ENCODE data around the gene TFDP1. TPM values are rescaled to one million over a fixed set of nuclear protein-coding genes. Genes with fewer than 3 reads are reported as not detected.
A peak's percentile ranks its signal among the peaks of the same experiment; 100 is the strongest.

TFDP1 gene
- total RNA-seq, 6 experiments from 2014 or later: 121 to 155 (median 150) TPM

GRCh38 chr13:113576597-113576996 is 8.0 kb upstream of the TFDP1 start:
- Mint-ChIP-seq H3K9me3 (peaks cover 20% of the 10 kb centered on the region), H3K27ac (no peak overlapping the region), H3K36me3 (ENCODE audit: low read depth) (peaks cover 10% of the 10 kb centered on the region), H3K4me1 (ENCODE audit: low read depth) (no peaks in the 10 kb centered on the region), H3K27me3 (ENCODE audit: insufficient read depth) (peaks cover 10% of the 10 kb centered on the region), H3K4me3 (no peak overlapping the region)
- DNase-seq: no peak
- TF ChIP-seq, protein P1, sequence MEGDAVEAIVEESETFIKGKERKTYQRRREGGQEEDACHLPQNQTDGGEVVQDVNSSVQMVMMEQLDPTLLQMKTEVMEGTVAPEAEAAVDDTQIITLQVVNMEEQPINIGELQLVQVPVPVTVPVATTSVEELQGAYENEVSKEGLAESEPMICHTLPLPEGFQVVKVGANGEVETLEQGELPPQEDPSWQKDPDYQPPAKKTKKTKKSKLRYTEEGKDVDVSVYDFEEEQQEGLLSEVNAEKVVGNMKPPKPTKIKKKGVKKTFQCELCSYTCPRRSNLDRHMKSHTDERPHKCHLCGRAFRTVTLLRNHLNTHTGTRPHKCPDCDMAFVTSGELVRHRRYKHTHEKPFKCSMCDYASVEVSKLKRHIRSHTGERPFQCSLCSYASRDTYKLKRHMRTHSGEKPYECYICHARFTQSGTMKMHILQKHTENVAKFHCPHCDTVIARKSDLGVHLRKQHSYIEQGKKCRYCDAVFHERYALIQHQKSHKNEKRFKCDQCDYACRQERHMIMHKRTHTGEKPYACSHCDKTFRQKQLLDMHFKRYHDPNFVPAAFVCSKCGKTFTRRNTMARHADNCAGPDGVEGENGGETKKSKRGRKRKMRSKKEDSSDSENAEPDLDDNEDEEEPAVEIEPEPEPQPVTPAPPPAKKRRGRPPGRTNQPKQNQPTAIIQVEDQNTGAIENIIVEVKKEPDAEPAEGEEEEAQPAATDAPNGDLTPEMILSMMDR (IDR thresholded peaks at IDR 0.05): no peak

DNA sequence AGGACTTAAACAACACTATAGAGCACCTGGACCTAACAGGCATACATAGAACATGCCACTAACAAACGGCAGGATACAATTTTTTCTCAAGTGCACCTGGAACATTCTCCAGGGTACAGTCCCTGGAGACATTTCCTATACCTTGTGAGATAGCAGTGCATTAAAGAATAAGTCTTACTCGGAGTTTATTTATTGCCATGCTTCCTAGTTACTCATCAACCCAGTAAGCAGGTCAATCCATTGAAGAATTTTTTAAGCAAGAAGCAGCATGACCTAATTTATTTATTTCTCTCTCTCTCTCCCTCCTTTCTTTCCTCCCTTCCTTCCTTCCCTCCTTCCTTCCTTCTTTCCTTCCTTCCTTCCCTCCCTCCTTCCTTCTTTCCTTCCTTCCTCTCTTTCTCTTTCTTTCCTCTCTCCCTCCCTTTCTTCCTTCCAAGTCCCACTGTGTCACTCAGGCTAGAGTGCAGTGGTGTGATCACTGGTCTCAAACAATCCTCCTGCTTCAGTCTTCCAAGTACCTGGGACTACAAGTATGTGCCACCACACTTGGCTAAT is 6.6 kb upstream of the TFDP1 start:
- Mint-ChIP-seq H3K27me3 (ENCODE audit: insufficient read depth) (peaks cover 10% of the 10 kb centered on the region), H3K36me3 (ENCODE audit: low read depth) (peaks cover 5% of the 10 kb centered on the region), H3K9me3 (peaks cover 12% of the 10 kb centered on the region), H3K4me3 (no peak overlapping the region), H3K4me1 (ENCODE audit: low read depth) (no peaks in the 10 kb centered on the region), H3K27ac (no peak overlapping the region)
- TF ChIP-seq, protein P1 (IDR thresholded peaks at IDR 0.05): no peak
- DNase-seq: no peak

DNA sequence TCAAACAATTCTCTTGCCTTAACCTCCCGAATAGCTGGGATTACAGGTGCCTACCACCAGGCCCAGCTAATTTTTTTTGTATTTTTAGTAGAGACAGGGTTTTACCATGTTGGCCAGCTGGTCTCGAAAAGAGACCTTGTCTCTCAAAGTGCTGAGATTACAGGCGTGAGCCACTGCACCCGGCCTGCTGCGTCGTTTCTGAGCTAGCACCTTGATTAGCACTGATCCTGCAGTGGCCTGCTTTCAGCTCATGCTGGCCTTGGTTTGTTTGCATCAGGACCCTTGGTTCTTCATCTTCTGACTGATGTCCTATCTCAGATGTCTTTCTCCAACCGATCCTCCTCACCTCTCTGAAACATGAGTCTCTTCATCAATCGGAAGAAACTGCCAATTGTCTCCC is 4.9 kb upstream of the TFDP1 start:
- Mint-ChIP-seq H3K4me1 (ENCODE audit: low read depth) (no peaks in the 10 kb centered on the region), H3K9me3 (peaks cover 12% of the 10 kb centered on the region), H3K36me3 (ENCODE audit: low read depth) (peaks cover 5% of the 10 kb centered on the region), H3K4me3 (no peak overlapping the region), H3K27ac (no peak overlapping the region), H3K27me3 (ENCODE audit: insufficient read depth) (peaks cover 10% of the 10 kb centered on the region)
- TF ChIP-seq, protein P1 (IDR thresholded peaks at IDR 0.05): no peak
- no peak for DNase-seq

- no peak overlapping the region for H3K4me3 Mint-ChIP-seq
- H3K9me3 Mint-ChIP-seq: peaks cover 7% of the 10 kb centered on the region
- H3K36me3 Mint-ChIP-seq (ENCODE audit: low read depth): peaks cover 3% of the 10 kb centered on the region
- peaks cover 9% of the 10 kb centered on the region; the same call in 1 of the 2 replicates for H3K4me1 Mint-ChIP-seq (ENCODE audit: low read depth)
- no peak for DNase-seq
- peaks cover 7% of the 10 kb centered on the region for H3K27me3 Mint-ChIP-seq (ENCODE audit: insufficient read depth)
- TF ChIP-seq, protein P1 (IDR thresholded peaks at IDR 0.05): no peak
- no peak overlapping the region for H3K27ac Mint-ChIP-seq
These were observed 2.7 kb upstream of the TFDP1 start for GRCh38 chr13:113581871-113582270.

DNA sequence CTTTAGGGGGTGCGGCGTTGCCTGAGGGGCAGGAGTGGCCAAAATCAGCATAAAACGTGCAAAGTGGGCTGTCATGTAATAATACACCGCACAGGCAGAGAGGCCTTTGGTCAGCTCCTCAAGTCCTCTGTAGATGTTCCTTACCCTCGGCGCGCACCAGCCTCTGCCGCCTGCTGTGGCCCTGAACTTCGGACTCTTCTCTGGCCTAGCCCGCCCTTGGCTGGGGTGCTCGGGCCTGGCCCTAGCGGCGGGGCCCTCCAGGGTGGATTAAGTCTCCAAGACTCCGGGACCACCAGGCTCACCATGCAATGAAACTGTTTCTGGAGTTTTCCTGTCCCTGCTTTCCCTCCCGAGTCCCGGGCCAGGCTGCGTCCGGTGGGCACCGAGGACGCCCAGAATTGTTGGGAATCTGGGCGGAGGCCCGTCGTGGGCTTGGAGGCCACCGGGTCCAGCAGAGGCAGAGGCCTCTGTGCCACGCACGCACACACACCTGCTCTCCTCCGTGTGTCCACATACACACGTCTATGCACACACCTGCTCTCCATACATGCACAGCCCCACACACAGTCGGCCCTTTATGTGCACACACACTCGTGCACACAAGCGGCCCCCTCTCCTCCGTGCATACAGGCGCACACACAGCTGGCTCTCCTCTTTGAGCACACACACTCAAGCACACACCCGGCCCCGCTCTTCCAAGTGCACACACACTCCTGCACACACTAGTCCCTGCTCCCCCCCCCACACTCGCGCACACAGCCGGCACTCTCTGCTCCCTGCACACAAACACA is 1.5 kb upstream of the TFDP1 start:
- Mint-ChIP-seq H3K36me3 (ENCODE audit: low read depth) (peaks cover 7% of the 10 kb centered on the region; the same call in 1 of the 2 replicates), H3K4me1 (ENCODE audit: low read depth) (peaks cover 9% of the 10 kb centered on the region; the same call in 1 of the 2 replicates), H3K9me3 (no peaks in the 10 kb centered on the region), H3K27me3 (ENCODE audit: insufficient read depth) (peaks cover 6% of the 10 kb centered on the region), H3K27ac (no peak overlapping the region), H3K4me3 (peak overlapping the region; percentile 20; the same call in 1 of the 2 replicates)
- TF ChIP-seq, protein P1 (IDR thresholded peaks at IDR 0.05): no peak
- no peak for DNase-seq
